RCC 7860 (cell line): ENCODE results near the gene GNG3.
"Not testable (repeated sequence)": the region's sequence is repeated elsewhere in the genome, so short reads cannot be mapped to it uniquely, and the experiment has no call there.

ENCODE experiments used
- DNase-seq: peaks from one replicate; pipeline ENCODE4 v3.0.0-alpha.2; 2015; ENCODE audit warnings: low spot score
- FAIRE-seq: peaks from 2 replicates; lab custom pipeline; 2012; peaks lifted over from hg19 to GRCh38; lab: Jason Lieb, UNC

GNG3 gene

GRCh38 chr11:62716206-62716605 lies 8.7 kb downstream of the GNG3 start:
- DNase-seq (no peak), FAIRE-seq (no peak)

GRCh38 chr11:62716816-62717215 lies 9.3 kb downstream of the GNG3 start:
- DNase-seq: no peak
- FAIRE-seq: no peak

GRCh38 chr11:62719302-62719978 lies 12.0 kb downstream of the GNG3 start:
- FAIRE-seq: no peak
- DNase-seq: no peak

- DNase-seq: no peak
- no peak for FAIRE-seq
These were observed 14.5 kb downstream of the GNG3 start for GRCh38 chr11:62721994-62722393.

GRCh38 chr11:62724171-62724570 lies 16.7 kb downstream of the GNG3 start:
- FAIRE-seq: no peak
- DNase-seq: no peak

GRCh38 chr11:62725646-62726045 lies 18.2 kb downstream of the GNG3 start:
- DNase-seq: peak; percentile 9
- no peak for FAIRE-seq

- DNase-seq (no peak), FAIRE-seq (no peak)
These were observed 18.9 kb downstream of the GNG3 start for GRCh38 chr11:62726156-62726914.

GRCh38 chr11:62726915-62727164 lies 19.4 kb downstream of the GNG3 start:
- no peak for DNase-seq
- FAIRE-seq: no peak

GRCh38 chr11:62727165-62727871 lies 19.8 kb downstream of the GNG3 start, which contains the start of gene HNRNPUL2:
TSS of gene HNRNPUL2 (minus strand) at chr11:62727457. CDS start at chr11:62727156, 301 bp downstream.
- FAIRE-seq: peak; percentile 67
- DNase-seq: peak; percentile 98

GRCh38 chr11:62727872-62728170 lies 20.3 kb downstream of the GNG3 start:
- DNase-seq (peak; percentile 90), FAIRE-seq (peak; percentile 86)

- DNase-seq: peak; percentile 63
- no peak for FAIRE-seq
These were observed 20.9 kb downstream of the GNG3 start, which contains the start of gene TTC9C for GRCh38 chr11:62728171-62728988. TSS of gene TTC9C (plus strand) at chr11:62728486. CDS start at chr11:62728849, 363 bp downstream.

GRCh38 chr11:62730076-62730475 lies 22.6 kb downstream of the GNG3 start:
- FAIRE-seq, DNase-seq: not testable (repeated sequence)

- DNase-seq: no peak
- FAIRE-seq: no peak
These were observed 25.4 kb downstream of the GNG3 start for GRCh38 chr11:62732830-62733229.

- no peak for DNase-seq
These were observed 29.7 kb downstream of the GNG3 start for GRCh38 chr11:62737196-62737595.

GRCh38 chr11:62747475-62748160 lies 40.1 kb downstream of the GNG3 start:
- no peak for DNase-seq
- FAIRE-seq: no peak

More at GRCh38 chr11:62737196-62737595, 29.7 kb downstream of the GNG3 start:
- FAIRE-seq: no peak

GRCh38 chr11:62749931-62750330 lies 42.5 kb downstream of the GNG3 start:
- FAIRE-seq, DNase-seq: not testable (repeated sequence)

GRCh38 chr11:62752177-62752785 lies 44.8 kb downstream of the GNG3 start:
- DNase-seq (no peak), FAIRE-seq (no peak)

GRCh38 chr11:62752994-62753735 lies 45.7 kb downstream of the GNG3 start:
- DNase-seq: no peak
- FAIRE-seq: no peak
